ENCODE data around the gene CTDP1. TPM values are rescaled to one million over a fixed set of nuclear protein-coding genes. Genes with fewer than 3 reads are reported as not detected.
A peak's percentile ranks its signal among the peaks of the same experiment; 100 is the strongest.

CTDP1 gene
- total RNA-seq, 1 donor from 2014 or later: 34.8 TPM

DNA sequence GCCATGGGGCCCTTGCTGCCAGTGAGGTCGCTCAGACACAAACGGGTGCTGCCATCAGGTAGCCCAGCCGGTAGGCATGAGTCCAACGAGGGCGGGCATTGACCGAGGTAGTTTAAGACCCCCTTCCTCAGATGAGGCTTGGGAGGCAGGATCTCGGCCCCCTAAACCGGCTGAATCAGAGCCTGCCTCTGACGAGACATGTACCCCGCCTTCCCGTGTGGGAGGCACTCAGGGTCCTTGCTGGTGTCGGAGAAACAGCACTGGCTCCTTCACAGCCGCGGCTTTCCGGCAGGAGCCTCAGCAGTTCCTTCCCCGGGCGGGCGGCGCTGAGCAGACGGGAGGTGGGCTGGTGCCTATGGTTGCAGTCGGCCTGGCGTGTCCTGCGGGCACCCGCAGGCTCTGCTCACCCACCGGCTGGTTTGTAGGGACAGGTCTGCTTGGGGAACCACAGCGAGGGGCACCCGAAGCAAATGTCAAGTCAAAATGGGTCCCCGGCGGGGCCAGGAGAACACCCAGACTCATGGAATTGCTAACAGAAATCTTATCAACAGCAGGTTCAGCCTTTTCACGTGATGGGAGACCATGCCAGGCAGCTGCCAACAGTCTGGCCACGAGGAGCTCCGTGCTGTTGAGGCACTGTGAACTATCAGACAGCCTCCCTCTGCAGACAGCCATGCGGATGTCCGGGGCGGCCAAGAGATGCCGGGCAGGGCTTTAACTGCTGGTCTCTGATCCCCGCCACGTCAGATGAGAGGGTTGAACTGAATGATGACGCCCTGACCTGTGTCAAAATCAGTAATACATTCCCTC, 121.0 kb downstream of the CTDP1 start:
- no peak for DNase-seq
- peak overlapping the region; percentile 63 for H3K4me3 Mint-ChIP-seq (ENCODE audit: unreplicated experiment)
- peaks cover 17% of the 10 kb centered on the region for H3K9me3 Mint-ChIP-seq (ENCODE audit: unreplicated experiment)
- H3K27ac Mint-ChIP-seq (ENCODE audit: unreplicated experiment): no peak overlapping the region
- peaks cover 8% of the 10 kb centered on the region for H3K36me3 Mint-ChIP-seq (ENCODE audit: unreplicated experiment)
- peaks cover 12% of the 10 kb centered on the region for H3K27me3 Mint-ChIP-seq (ENCODE audit: unreplicated experiment)
- TF ChIP-seq, protein P1, sequence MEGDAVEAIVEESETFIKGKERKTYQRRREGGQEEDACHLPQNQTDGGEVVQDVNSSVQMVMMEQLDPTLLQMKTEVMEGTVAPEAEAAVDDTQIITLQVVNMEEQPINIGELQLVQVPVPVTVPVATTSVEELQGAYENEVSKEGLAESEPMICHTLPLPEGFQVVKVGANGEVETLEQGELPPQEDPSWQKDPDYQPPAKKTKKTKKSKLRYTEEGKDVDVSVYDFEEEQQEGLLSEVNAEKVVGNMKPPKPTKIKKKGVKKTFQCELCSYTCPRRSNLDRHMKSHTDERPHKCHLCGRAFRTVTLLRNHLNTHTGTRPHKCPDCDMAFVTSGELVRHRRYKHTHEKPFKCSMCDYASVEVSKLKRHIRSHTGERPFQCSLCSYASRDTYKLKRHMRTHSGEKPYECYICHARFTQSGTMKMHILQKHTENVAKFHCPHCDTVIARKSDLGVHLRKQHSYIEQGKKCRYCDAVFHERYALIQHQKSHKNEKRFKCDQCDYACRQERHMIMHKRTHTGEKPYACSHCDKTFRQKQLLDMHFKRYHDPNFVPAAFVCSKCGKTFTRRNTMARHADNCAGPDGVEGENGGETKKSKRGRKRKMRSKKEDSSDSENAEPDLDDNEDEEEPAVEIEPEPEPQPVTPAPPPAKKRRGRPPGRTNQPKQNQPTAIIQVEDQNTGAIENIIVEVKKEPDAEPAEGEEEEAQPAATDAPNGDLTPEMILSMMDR (IDR thresholded peaks at IDR 0.05; ENCODE audit: partially characterized antibody, unreplicated experiment): no peak
- peaks cover 33% of the 10 kb centered on the region for H3K4me1 Mint-ChIP-seq (ENCODE audit: low read depth, unreplicated experiment)

DNA sequence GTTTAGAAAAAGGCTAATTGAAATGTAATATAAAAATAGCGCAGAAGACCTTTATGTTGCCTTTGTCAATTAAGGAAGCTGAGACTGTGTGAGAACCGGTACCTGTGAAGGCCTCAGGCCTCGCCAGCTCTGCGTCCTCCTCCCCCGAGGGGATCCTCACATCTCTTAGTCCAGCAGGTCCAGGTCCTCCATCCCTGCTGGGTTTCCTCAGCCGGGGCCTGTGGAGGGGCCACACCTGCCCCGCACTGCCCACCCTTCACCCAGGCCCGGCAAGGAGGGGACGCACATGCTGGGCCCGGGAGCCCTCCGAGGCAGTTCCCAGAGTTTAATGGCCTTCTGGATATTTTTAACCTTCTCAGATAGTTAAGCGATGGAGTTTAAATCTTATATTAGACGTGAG, 121.6 kb downstream of the CTDP1 start:
- DNase-seq: no peak

DNA sequence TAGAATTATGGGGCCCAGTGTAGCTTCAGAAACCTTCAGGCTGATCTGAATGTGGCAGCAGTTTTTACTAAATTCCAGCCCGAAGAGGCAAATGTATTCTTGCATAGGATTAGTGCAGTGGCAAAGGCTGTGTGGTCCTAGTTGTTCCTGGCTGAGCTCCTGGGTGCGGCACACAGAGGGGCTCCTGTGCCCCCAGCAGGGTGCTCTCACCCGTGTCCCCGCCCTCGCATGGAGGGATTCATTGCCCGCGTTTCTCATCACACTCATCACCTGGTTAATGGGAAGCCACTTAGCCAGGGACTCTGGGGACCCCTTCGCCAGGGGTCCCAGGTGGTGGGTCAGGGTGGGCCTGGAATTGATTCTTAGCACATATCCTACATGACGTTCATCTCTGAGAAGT, 122.0 kb downstream of the CTDP1 start:
- H3K4me3 Mint-ChIP-seq (ENCODE audit: unreplicated experiment): no peak overlapping the region
- peaks cover 16% of the 10 kb centered on the region for H3K9me3 Mint-ChIP-seq (ENCODE audit: unreplicated experiment)
- H3K27ac Mint-ChIP-seq (ENCODE audit: unreplicated experiment): no peak overlapping the region
- peaks cover 14% of the 10 kb centered on the region for H3K27me3 Mint-ChIP-seq (ENCODE audit: unreplicated experiment)
- TF ChIP-seq, protein P1 (IDR thresholded peaks at IDR 0.05; ENCODE audit: partially characterized antibody, unreplicated experiment): no peak
- H3K36me3 Mint-ChIP-seq (ENCODE audit: unreplicated experiment): peaks cover 8% of the 10 kb centered on the region
- H3K4me1 Mint-ChIP-seq (ENCODE audit: low read depth, unreplicated experiment): peaks cover 38% of the 10 kb centered on the region
- no peak for DNase-seq

More for the DNA sequence above, 121.6 kb downstream of the CTDP1 start:
- H3K27ac Mint-ChIP-seq (ENCODE audit: unreplicated experiment): no peak overlapping the region
- peaks cover 19% of the 10 kb centered on the region for H3K9me3 Mint-ChIP-seq (ENCODE audit: unreplicated experiment)
- H3K4me1 Mint-ChIP-seq (ENCODE audit: low read depth, unreplicated experiment): peaks cover 38% of the 10 kb centered on the region
- TF ChIP-seq, protein P1 (IDR thresholded peaks at IDR 0.05; ENCODE audit: partially characterized antibody, unreplicated experiment): no peak
- H3K4me3 Mint-ChIP-seq (ENCODE audit: unreplicated experiment): peak overlapping the region; percentile 63
- peaks cover 8% of the 10 kb centered on the region for H3K36me3 Mint-ChIP-seq (ENCODE audit: unreplicated experiment)
- peaks cover 14% of the 10 kb centered on the region for H3K27me3 Mint-ChIP-seq (ENCODE audit: unreplicated experiment)

DNA sequence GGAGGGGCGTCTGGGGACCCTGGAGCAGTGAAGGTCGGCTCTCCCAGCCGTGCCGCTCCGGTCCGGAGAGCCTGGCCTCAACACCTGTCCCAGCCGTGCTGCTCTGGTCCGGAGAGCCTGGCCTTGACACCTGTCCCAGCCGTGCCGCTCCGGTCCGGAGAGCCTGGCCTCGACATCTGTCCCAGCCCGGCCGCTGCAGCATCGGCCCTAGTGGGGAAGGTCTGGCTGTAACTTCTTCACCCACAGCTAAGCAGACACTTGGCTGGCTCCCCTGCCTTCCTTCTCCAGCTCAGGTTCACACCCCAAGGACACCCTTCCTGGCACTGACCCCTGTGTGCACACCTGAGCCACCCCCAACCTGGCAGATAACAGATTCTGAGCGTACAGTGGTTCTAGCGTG, 122.7 kb downstream of the CTDP1 start:
- Mint-ChIP-seq H3K36me3 (ENCODE audit: unreplicated experiment) (peaks cover 6% of the 10 kb centered on the region), H3K27me3 (ENCODE audit: unreplicated experiment) (peaks cover 16% of the 10 kb centered on the region), H3K4me3 (ENCODE audit: unreplicated experiment) (no peak overlapping the region), H3K9me3 (ENCODE audit: unreplicated experiment) (peaks cover 14% of the 10 kb centered on the region), H3K4me1 (ENCODE audit: low read depth, unreplicated experiment) (peaks cover 34% of the 10 kb centered on the region), H3K27ac (ENCODE audit: unreplicated experiment) (no peak overlapping the region)
- TF ChIP-seq, protein P1 (IDR thresholded peaks at IDR 0.05; ENCODE audit: partially characterized antibody, unreplicated experiment): no peak
- no peak for DNase-seq

DNA sequence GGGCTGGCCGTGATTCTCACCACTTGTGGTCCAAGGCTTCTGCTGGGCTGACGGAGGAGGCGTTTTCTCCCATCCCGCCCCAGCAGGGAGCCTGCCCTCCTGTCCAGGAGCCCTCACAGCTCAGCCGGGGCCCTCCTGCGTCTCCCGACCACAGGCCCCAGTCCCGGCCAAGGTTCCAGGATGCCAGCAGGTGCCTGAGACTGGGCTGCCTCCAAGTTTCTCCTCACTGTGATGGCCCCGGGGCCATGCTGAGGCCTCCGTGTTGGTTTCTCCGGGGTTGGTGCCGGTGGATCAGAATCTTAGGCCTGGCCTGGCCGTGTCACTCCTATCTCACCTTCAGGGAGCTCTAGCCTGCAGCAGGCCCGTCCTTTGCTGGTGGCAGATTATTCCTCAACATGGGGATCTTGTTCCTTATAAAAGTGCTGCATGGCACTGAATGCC, 124.0 kb downstream of the CTDP1 start:
- TF ChIP-seq, protein P1 (IDR thresholded peaks at IDR 0.05; ENCODE audit: partially characterized antibody, unreplicated experiment): no peak
- peaks cover 12% of the 10 kb centered on the region for H3K9me3 Mint-ChIP-seq (ENCODE audit: unreplicated experiment)
- H3K4me3 Mint-ChIP-seq (ENCODE audit: unreplicated experiment): no peak overlapping the region
- peaks cover 14% of the 10 kb centered on the region for H3K27me3 Mint-ChIP-seq (ENCODE audit: unreplicated experiment)
- peaks cover 4% of the 10 kb centered on the region for H3K36me3 Mint-ChIP-seq (ENCODE audit: unreplicated experiment)
- no peak for DNase-seq
- peaks cover 32% of the 10 kb centered on the region for H3K4me1 Mint-ChIP-seq (ENCODE audit: low read depth, unreplicated experiment)
- H3K27ac Mint-ChIP-seq (ENCODE audit: unreplicated experiment): no peak overlapping the region

All from glutamatergic neuron (in vitro differentiated cells).